A549 (cell line): Measurements from ENCODE around the gene HOXB3. TPM values are rescaled to one million over a fixed set of nuclear protein-coding genes. Genes with fewer than 3 reads are reported as not detected.

Experiments
- ATAC-seq, 2 experiments: fragments of 200-7000 bp in 1 of 2; fragments of >200 bp in 1 of 2; cut with Nextera tagmentation in 1 of 2; cut with Tn5 transposase in 1 of 2; 3 replicates each; pipeline versions ENCODE4 v1.8.0 to v1.9.1; 2018 to 2020; ENCODE audit warnings: mild to moderate bottlenecking in 1 of 2, moderate library complexity in 1 of 2
- CTCF ChIA-PET: fragments of 300-600 bp; sonication (Branson Sonifier 250); formaldehyde crosslinking; extraction: SDS; loops from one replicate; lab custom pipeline; 2021; ENCODE audit warnings: antibody characterized with exemption, inconsistent platforms; lab: Yijun Ruan, JAX
- POLR2A ChIA-PET: fragments of 350-600 bp; formaldehyde crosslinking; extraction: SDS; loops from one replicate; lab custom pipeline; 2021; ENCODE audit warnings: antibody characterized with exemption, inconsistent platforms; lab: Yijun Ruan, JAX
- DNase-seq, 2 experiments: peaks; one replicate each; pipeline versions ENCODE4 v3.0.0 to v3.0.0-alpha.2; 2011 to 2016; ENCODE audit warnings: low read depth in 1 of 2, low spot score in 1 of 2
- FAIRE-seq: peaks from 2 replicates; lab custom pipeline; 2011; peaks lifted over from hg19 to GRCh38; lab: Jason Lieb, UNC
- H3K27ac ChIP-seq, 2 experiments: fragments of >200 bp; sonication (Bioruptor Twin); formaldehyde crosslinking; 3 replicates each; pipeline ENCODE4 v1.5.1; 2016 to 2017
- H3K4me1 ChIP-seq: fragments of >200 bp; sonication (Bioruptor Twin); formaldehyde crosslinking; 3 replicates; pipeline ENCODE4 v1.6.1; 2016
- H3K4me2 ChIP-seq: fragments of >200 bp; sonication (Bioruptor Twin); formaldehyde crosslinking; 3 replicates; pipeline ENCODE4 v1.6.1; 2016
- H3K4me3 ChIP-seq: fragments of >200 bp; sonication (Bioruptor Twin); formaldehyde crosslinking; 3 replicates; pipeline ENCODE4 v1.5.1; 2016
- H3K9me3 ChIP-seq: fragments of >200 bp; sonication (Bioruptor Twin); formaldehyde crosslinking; 3 replicates; pipeline ENCODE4 v1.6.1; 2016
- BCL3 ChIP-seq: fragments of >200 bp; sonication (Bioruptor Twin); formaldehyde crosslinking; IDR thresholded peaks from 3 replicates; pipeline ENCODE4 v1.6.1; 2016
- CEBPB ChIP-seq, 2 experiments: fragments of >200 bp in 1 of 2; sonication (Bioruptor Twin) in 1 of 2; formaldehyde crosslinking in 1 of 2; IDR thresholded peaks; 2 replicates each; pipeline ENCODE4 v1.6.1; 2012 to 2016
- EHMT2 ChIP-seq: fragments of 200-600 bp; sonication (generic); IDR thresholded peaks from 2 replicates; pipeline ENCODE4 v1.6.1; 2016; ENCODE audit warnings: antibody characterized with exemption, low read depth, mild to moderate bottlenecking, moderate library complexity
- FOSB ChIP-seq: fragments of 250-450 bp; sonication (Bioruptor Pico); IDR thresholded peaks from 2 replicates; pipeline ENCODE4 v1.5.0; 2020; ENCODE audit warnings: mild to moderate bottlenecking, moderate library complexity
- FOXS1 ChIP-seq: fragments of 250-450 bp; sonication (Bioruptor Pico); IDR thresholded peaks from 2 replicates; pipeline ENCODE4 v1.5.0; 2020; ENCODE audit warnings: mild to moderate bottlenecking, moderate library complexity
- HMGXB4 ChIP-seq: fragments of 250-450 bp; sonication (Bioruptor Pico); IDR thresholded peaks from 2 replicates; pipeline ENCODE4 v1.5.0; 2021; ENCODE audit warnings: mild to moderate bottlenecking, moderate library complexity, borderline replicate concordance
- HOXB13 ChIP-seq: fragments of 250-450 bp; sonication (Bioruptor Pico); IDR thresholded peaks from 2 replicates; pipeline ENCODE4 v1.5.0; 2020; ENCODE audit warnings: low read depth, mild to moderate bottlenecking, moderate library complexity
- JUNB ChIP-seq: fragments of >200 bp; sonication (Bioruptor Twin); formaldehyde crosslinking; IDR thresholded peaks from 2 replicates; pipeline ENCODE4 v1.6.1; 2016
- KDM1A ChIP-seq: fragments of 200-600 bp; sonication (generic); IDR thresholded peaks from 2 replicates; pipeline ENCODE4 v1.6.1; 2016; ENCODE audit warnings: low read depth, mild to moderate bottlenecking
- KDM5A ChIP-seq: fragments of 200-600 bp; sonication (generic); IDR thresholded peaks from 2 replicates; pipeline ENCODE4 v1.6.1; 2016; ENCODE audit warnings: antibody characterized with exemption, mild to moderate bottlenecking
- MAFK ChIP-seq: fragments of 450-650 bp; IDR thresholded peaks from 2 replicates; pipeline ENCODE4 v1.6.1; 2014; ENCODE audit not compliant: partially characterized antibody
- MAX ChIP-seq: IDR thresholded peaks from 2 replicates; pipeline ENCODE4 v1.6.1; 2012
- MAZ ChIP-seq: fragments of 150-350 bp; IDR thresholded peaks from 2 replicates; pipeline ENCODE4 v1.6.1; 2014; ENCODE audit warnings: antibody characterized with exemption, low read depth, low read length, borderline replicate concordance
- NFE2L2 ChIP-seq: fragments of 150-350 bp; conservative IDR thresholded peaks from 2 replicates; pipeline ENCODE4 v1.6.1; 2014; ENCODE audit warnings: low read length
- RARB ChIP-seq: fragments of 250-450 bp; sonication (Bioruptor Pico); IDR thresholded peaks from 2 replicates; pipeline ENCODE4 v1.8.0; 2021; ENCODE audit warnings: mild to moderate bottlenecking, moderate library complexity
- SREBF2 ChIP-seq: fragments of 450-650 bp; IDR thresholded peaks from 2 replicates; pipeline ENCODE4 v1.6.1; 2014; ENCODE audit warnings: mild to moderate bottlenecking, moderate library complexity
- USF2 ChIP-seq: fragments of 450-650 bp; IDR thresholded peaks from 2 replicates; pipeline ENCODE4 v1.6.1; 2014; ENCODE audit warnings: antibody characterized with exemption
- ZSCAN20 ChIP-seq: fragments of 250-450 bp; sonication (Bioruptor Pico); IDR thresholded peaks from 2 replicates; pipeline ENCODE4 v1.8.0; 2022; ENCODE audit warnings: mild to moderate bottlenecking, moderate library complexity
- WGBS: methylation state at CpG from one replicate; pipeline ENCODE4 v1.1.6; 2017; ENCODE audit errors: missing lambda C conversion rate; 5-methylcytosine and 5-hydroxymethylcytosine counted together
- polyA plus RNA-seq, 4 experiments: library from polyadenylated mRNA; depleted of rRNA in 3 of 4; stranded (reverse); fragments of >200 nt; fragmentation: RNase III in 1 of 4; extraction: RNeasy Plus Mini Kit Qiagen cat#74134 plus additional on column Dnase treatment in 1 of 4; gene quantifications; 2 replicates in 3 of 4; 3 replicates in 1 of 4; pipeline ENCODE4 v1.2.3, GENCODE V29; 2011 to 2017

Gene HOXB3
- polyA plus RNA-seq, 2 of the 4 experiments (the other 2 are of a cell fraction) = 8.6 to 17.0 TPM

GRCh38 chr17:48569674-48570324, 20.2 kb downstream of the HOXB3 start (continued):
- TF ChIP-seq MAZ (no peak), KDM1A (no peak)

- H3K4me3 ChIP-seq = no peak overlapping the region
- ATAC-seq = no peak
- H3K27ac ChIP-seq = no peak overlapping the region
- ChIA-PET CTCF (interaction anchor here (1.4 to 2.6 kb wide), 3 partner anchors 10 to 262 kb away, joined by 4 to 6 read pairs (median 5); no protein-coding TSS in a partner anchor), POLR2A (no interaction called here)
- H3K4me2 ChIP-seq = no peak overlapping the region
- H3K9me3 ChIP-seq = no peaks in the 10 kb centered on the region
- WGBS = 54% methylated on average over 3 of the region's 3 CpGs
- H3K4me1 ChIP-seq = peaks cover 7% of the 10 kb centered on the region; the same call in 1 of the 3 replicates
- TF ChIP-seq BCL3 (no peak), MAX (no peak), KDM1A (no peak), FOXS1 (no peak), FOSB (CRISPR knock-in tag) (no peak), HOXB13 (no peak), USF2 (no peak), ZSCAN20 (CRISPR knock-in tag) (no peak), KDM5A (no peak), RARB (CRISPR knock-in tag) (no peak), HMGXB4 (CRISPR knock-in tag) (no peak)
- no peak for FAIRE-seq
- no peak for DNase-seq
Measured at GRCh38 chr17:48569240-48569582, 20.8 kb downstream of the HOXB3 start.

- Histone ChIP-seq H3K4me1 (peaks cover 7% of the 10 kb centered on the region; the same call in 1 of the 3 replicates), H3K4me2 (no peak overlapping the region), H3K9me3 (no peaks in the 10 kb centered on the region), H3K4me3 (no peak overlapping the region), H3K27ac (no peak overlapping the region)
- peak; percentile 92 for TF ChIP-seq MAFK
- no peak for TF ChIP-seq JUNB
- no peak for TF ChIP-seq EHMT2
- TF ChIP-seq HOXB13 = no peak
- no peak for TF ChIP-seq USF2
- no peak for TF ChIP-seq CEBPB (IDR thresholded peaks at IDR 0.05)
- TF ChIP-seq SREBF2 = no peak
- no peak for TF ChIP-seq NFE2L2
- FAIRE-seq (no peak), ATAC-seq (no peak), DNase-seq (no peak)
- CTCF ChIA-PET = interaction anchor here (0.6 to 2.6 kb wide), 6 partner anchors 23 to 261 kb away, joined by 3 to 12 read pairs (median 4); partner anchors contain the start of gene HOXB5
- POLR2A ChIA-PET = no interaction called here
- WGBS = 89% methylated on average over 33 of the region's 33 CpGs
Measured at GRCh38 chr17:48568499-48569239, 21.4 kb downstream of the HOXB3 start.
